Measurements from ENCODE around the gene RIC8B. TPM values are rescaled to one million over a fixed set of nuclear protein-coding genes. Genes with fewer than 3 reads are reported as not detected.

The RIC8B gene
- total RNA-seq, 1 donor from 2014 or later: 11.6 TPM

DNA sequence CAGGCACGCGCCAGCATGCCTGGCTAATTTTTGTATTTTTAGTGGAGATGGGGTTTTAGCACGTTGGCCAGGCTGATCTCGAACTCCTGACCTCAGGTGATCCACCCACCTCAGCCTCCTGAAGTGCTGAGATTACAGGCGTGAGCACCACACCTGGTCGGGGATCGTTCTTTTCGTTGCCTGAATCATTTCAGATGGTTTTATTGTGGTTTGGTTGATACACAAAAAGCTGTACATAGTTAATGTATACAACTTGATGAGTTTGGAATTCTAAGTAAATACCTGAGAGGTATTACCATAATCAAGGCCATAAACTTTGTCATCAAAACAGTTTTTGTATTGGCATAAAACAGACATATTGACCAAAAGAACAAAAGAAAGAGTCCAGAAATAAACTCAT is 63.3 kb downstream of the RIC8B start:
- H3K27ac ChIP-seq: no peak overlapping the region
- intact Hi-C loops (cut with DNase I): no loop called here
- DNase-seq (no peak), ATAC-seq (no peak)
- TF ChIP-seq, protein P1, sequence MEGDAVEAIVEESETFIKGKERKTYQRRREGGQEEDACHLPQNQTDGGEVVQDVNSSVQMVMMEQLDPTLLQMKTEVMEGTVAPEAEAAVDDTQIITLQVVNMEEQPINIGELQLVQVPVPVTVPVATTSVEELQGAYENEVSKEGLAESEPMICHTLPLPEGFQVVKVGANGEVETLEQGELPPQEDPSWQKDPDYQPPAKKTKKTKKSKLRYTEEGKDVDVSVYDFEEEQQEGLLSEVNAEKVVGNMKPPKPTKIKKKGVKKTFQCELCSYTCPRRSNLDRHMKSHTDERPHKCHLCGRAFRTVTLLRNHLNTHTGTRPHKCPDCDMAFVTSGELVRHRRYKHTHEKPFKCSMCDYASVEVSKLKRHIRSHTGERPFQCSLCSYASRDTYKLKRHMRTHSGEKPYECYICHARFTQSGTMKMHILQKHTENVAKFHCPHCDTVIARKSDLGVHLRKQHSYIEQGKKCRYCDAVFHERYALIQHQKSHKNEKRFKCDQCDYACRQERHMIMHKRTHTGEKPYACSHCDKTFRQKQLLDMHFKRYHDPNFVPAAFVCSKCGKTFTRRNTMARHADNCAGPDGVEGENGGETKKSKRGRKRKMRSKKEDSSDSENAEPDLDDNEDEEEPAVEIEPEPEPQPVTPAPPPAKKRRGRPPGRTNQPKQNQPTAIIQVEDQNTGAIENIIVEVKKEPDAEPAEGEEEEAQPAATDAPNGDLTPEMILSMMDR (IDR thresholded peaks at IDR 0.05): no peak
- H3K9me3 ChIP-seq: no peaks in the 10 kb centered on the region
- H3K4me3 ChIP-seq: no peak overlapping the region
- peaks cover 21% of the 10 kb centered on the region for H3K4me1 ChIP-seq
- H3K36me3 ChIP-seq: peaks cover under 1% of the 10 kb centered on the region
- H3K27me3 ChIP-seq: no peaks in the 10 kb centered on the region

DNA sequence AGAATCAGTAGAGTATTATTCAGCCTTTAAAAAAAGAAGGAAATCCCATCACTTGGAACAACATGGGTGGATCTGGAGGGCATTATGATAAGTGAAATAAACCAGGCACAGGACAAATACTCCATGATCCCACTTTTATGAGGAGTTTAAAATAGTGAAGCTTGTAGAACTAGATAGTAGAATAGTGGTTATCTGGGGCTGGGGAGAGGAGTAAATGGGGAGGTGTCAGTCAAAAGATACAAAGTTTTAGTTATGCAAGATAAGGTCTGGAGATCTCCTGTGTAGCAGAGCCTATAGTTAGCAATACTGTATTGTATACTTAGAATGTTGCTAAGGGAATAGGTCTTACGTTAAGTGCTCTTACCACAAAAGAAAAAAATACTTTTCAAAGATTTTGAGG is 64.9 kb downstream of the RIC8B start:
- Histone ChIP-seq H3K4me3 (no peak overlapping the region), H3K27me3 (no peaks in the 10 kb centered on the region), H3K27ac (no peak overlapping the region), H3K36me3 (peaks cover 10% of the 10 kb centered on the region), H3K4me1 (peaks cover 21% of the 10 kb centered on the region), H3K9me3 (no peaks in the 10 kb centered on the region)
- TF ChIP-seq, protein P1 (IDR thresholded peaks at IDR 0.05): no peak
- DNase-seq: no peak
- intact Hi-C loops (cut with DNase I): no loop called here
- no peak for ATAC-seq

DNA sequence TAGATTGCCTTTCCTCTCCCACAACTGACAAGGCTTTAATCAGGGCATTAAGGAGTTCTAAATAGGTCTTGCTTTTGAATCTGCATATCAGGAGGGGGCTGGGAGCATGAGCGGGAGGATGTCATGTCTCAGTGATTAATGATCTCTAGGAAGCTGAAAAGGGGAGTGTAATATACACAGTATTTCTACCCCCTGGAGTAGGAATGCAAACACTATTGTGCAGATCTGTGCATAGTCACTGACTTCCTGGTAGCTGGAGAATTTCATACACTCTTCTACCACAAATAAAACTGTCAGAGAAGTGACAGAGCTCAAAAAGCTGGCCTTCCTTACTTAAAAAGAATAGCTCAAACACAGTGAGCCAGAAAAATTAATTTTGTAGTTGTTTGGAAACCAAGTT is 65.8 kb downstream of the RIC8B start:
- no peak overlapping the region for H3K4me3 ChIP-seq
- DNase-seq (no peak), ATAC-seq (peak; percentile 49)
- intact Hi-C loops (cut with DNase I): no loop called here
- H3K9me3 ChIP-seq: no peaks in the 10 kb centered on the region
- no peaks in the 10 kb centered on the region for H3K27me3 ChIP-seq
- TF ChIP-seq, protein P1 (IDR thresholded peaks at IDR 0.05): no peak
- peaks cover 21% of the 10 kb centered on the region for H3K4me1 ChIP-seq
- H3K36me3 ChIP-seq: peaks cover 16% of the 10 kb centered on the region
- H3K27ac ChIP-seq: no peak overlapping the region

DNA sequence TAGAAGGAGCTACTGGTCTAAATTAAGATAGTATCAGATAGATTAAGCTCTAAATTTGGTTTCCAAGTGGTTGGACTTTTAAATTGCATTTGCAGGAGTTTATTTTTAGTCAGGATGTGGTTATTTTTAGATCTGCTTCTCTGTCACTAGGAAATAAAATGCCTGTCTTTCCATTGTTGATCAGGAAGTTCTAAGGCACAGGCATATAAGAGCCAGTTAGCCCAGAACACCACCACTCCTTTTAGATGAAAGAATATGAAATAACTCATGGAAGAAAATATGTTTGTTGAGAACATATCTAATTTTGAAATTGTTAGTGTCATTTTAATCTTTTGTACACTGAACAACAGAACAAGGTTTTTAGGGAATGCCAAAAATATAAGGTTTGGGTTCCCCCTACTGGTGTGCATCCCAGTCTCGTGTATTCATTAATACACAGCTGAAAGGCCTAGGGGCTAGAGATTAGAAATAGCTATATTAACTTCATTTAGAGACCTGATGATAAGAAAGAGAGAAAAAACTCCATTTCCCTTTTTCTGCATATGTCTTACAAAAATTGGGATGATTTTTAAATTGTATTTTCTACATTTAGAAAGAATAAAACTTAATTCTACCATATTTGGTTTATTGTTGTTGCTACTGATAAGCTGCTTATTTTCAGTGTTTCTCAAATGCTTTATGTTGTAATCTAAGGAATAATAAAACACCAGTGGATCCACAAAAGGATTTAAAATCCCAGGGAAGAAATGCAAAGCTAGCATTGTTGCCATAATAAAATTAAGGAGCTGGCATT is 67.2 kb downstream of the RIC8B start:
- Histone ChIP-seq H3K27ac (no peak overlapping the region), H3K36me3 (peaks cover 30% of the 10 kb centered on the region), H3K27me3 (no peaks in the 10 kb centered on the region), H3K9me3 (no peaks in the 10 kb centered on the region), H3K4me3 (no peak overlapping the region), H3K4me1 (peaks cover 21% of the 10 kb centered on the region)
- DNase-seq (no peak), ATAC-seq (peak; percentile 74)
- intact Hi-C loops (cut with DNase I): no loop called here
- TF ChIP-seq, protein P1 (IDR thresholded peaks at IDR 0.05): peak; percentile 68

DNA sequence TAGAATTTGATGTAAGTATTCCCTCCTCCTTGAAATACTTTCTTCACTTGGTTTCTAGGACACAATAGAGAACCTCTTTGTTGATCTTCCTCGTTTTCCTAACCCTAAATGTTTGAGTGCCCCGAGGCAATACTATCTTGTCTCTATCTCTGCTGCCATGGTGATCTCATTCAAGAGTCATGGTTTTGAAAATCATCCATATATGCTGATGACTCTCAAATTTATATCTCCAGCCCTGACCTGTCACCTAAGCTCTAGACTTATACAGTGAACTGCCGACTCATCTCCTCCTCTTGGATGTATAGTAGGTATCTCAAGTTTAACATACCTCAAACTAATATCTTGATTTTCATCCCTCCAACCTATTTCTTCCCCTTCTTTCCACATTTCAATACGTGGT is 71.4 kb downstream of the RIC8B start:
- Histone ChIP-seq H3K4me3 (no peak overlapping the region), H3K4me1 (peaks cover 7% of the 10 kb centered on the region), H3K27me3 (no peaks in the 10 kb centered on the region), H3K36me3 (peaks cover 37% of the 10 kb centered on the region), H3K27ac (no peak overlapping the region), H3K9me3 (no peaks in the 10 kb centered on the region)
- no peak for ATAC-seq
- DNase-seq: no peak
- TF ChIP-seq, protein P1 (IDR thresholded peaks at IDR 0.05): no peak
- intact Hi-C loops (cut with DNase I): no loop called here

Measured in upper lobe of right lung (tissue), 1 donor.